22Rv1 (cell line): ENCODE data around the gene COL18A1.

Experiments used
- H3K27ac ChIP-seq: fragments of 450-650 bp; 2 replicates; pipeline ENCODE4 v1.5.1; 2017
- CTCF ChIP-seq: fragments of 450-650 bp; IDR thresholded peaks from 2 replicates; pipeline ENCODE4 v1.5.1; 2017; ENCODE audit warnings: mild to moderate bottlenecking
- ZFX ChIP-seq: fragments of 450-650 bp; IDR thresholded peaks from 2 replicates; pipeline ENCODE4 v1.6.1; 2017; ENCODE audit warnings: antibody characterized with exemption, borderline replicate concordance

COL18A1 gene

GRCh38 chr21:45511661-45512431 lies 106.9 kb downstream of the COL18A1 start:
- no peak for TF ChIP-seq CTCF
- no peak for TF ChIP-seq ZFX
- peak overlapping the region; percentile 94 for H3K27ac ChIP-seq

GRCh38 chr21:45512626-45513002 lies 107.6 kb downstream of the COL18A1 start:
- H3K27ac ChIP-seq, result peak overlapping the region; percentile 94
- TF ChIP-seq CTCF (no peak), ZFX (no peak)

- H3K27ac ChIP-seq, result peak overlapping the region; percentile 94
- TF ChIP-seq ZFX (no peak), CTCF (no peak)
These were observed 108.2 kb downstream of the COL18A1 start for GRCh38 chr21:45513003-45513717.

- TF ChIP-seq CTCF, result no peak
- no peak for TF ChIP-seq ZFX
- H3K27ac ChIP-seq, result peak overlapping the region; percentile 94
These were observed 108.9 kb downstream of the COL18A1 start for GRCh38 chr21:45513741-45514310.

GRCh38 chr21:45514311-45515021 lies 109.5 kb downstream of the COL18A1 start:
- H3K27ac ChIP-seq, result peak overlapping the region; percentile 94
- TF ChIP-seq CTCF (no peak), ZFX (no peak)

GRCh38 chr21:45515241-45516061 lies 110.5 kb downstream of the COL18A1 start:
- no peak for TF ChIP-seq CTCF
- TF ChIP-seq ZFX, result no peak
- peak overlapping the region; percentile 94 for H3K27ac ChIP-seq
